ENCODE data around the gene PPM1A. TPM values are rescaled to one million over a fixed set of nuclear protein-coding genes. Genes with fewer than 3 reads are reported as not detected.

Gene PPM1A
- total RNA-seq, 1 experiment from 2014 or later = 28.1 TPM

DNA sequence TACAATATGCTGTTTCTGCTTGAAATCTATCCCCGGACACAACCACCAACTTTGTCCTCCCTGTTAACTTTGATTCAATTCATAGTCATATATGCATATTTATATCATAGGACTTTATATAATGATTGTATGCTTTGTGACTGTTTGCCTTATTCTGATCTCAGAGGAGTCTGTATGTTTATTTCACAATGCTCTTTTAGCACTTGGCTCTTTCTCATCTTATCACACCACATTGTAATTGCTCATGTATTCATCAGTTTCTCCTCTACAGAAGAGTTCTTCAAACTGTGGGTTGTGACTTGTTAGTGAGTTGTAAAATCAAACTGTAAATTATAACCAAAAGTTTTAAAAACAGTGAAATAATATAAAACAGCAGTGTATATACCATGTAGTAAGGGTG lies 21.7 kb upstream of the PPM1A start:
- in situ Hi-C loops (cut with HindIII; ENCODE audit: low pct_unique_long_range_greater_than_20kb, low sequenced_read_pairs) = no loop called here
- Histone ChIP-seq H3K9me3 (ENCODE audit: control insufficient read depth, insufficient read depth, low read depth, low read length) (no peaks in the 10 kb centered on the region), H3K27ac (ENCODE audit: low read length) (no peak overlapping the region), H3K4me3 (ENCODE audit: low read depth in 2 of 2, low read length in 2 of 2) (no peak overlapping the region), H3K4me1 (ENCODE audit: control insufficient read depth, insufficient read depth, low read length) (no peaks in the 10 kb centered on the region), H3K36me3 (ENCODE audit: control insufficient read depth, insufficient read depth, low read length) (no peaks in the 10 kb centered on the region), H3K27me3 (ENCODE audit: control insufficient read depth, insufficient read depth, low read length) (no peaks in the 10 kb centered on the region)
- POLR2A ChIA-PET = no interaction called here
- intact Hi-C loops (cut with micrococcal nuclease; ENCODE audit: unreplicated experiment) = no loop called here
- DNase-seq (ENCODE audit: low read depth, low spot score) (no peak), ATAC-seq (no peak)
- CTCF ChIA-PET = no interaction called here
- BruUV-seq (replicated peaks) = no TSS peak
- TF ChIP-seq POLR2AphosphoS5 (IDR thresholded peaks at IDR 0.05; ENCODE audit: low read depth, low read length) (no peak), SIN3A (IDR thresholded peaks at IDR 0.05; ENCODE audit: borderline replicate concordance, insufficient read depth, low read depth, low read length) (no peak), TCF7L2 (IDR thresholded peaks at IDR 0.05; ENCODE audit: low read depth, low read length) (no peak)
- TF ChIP-seq, protein P1, sequence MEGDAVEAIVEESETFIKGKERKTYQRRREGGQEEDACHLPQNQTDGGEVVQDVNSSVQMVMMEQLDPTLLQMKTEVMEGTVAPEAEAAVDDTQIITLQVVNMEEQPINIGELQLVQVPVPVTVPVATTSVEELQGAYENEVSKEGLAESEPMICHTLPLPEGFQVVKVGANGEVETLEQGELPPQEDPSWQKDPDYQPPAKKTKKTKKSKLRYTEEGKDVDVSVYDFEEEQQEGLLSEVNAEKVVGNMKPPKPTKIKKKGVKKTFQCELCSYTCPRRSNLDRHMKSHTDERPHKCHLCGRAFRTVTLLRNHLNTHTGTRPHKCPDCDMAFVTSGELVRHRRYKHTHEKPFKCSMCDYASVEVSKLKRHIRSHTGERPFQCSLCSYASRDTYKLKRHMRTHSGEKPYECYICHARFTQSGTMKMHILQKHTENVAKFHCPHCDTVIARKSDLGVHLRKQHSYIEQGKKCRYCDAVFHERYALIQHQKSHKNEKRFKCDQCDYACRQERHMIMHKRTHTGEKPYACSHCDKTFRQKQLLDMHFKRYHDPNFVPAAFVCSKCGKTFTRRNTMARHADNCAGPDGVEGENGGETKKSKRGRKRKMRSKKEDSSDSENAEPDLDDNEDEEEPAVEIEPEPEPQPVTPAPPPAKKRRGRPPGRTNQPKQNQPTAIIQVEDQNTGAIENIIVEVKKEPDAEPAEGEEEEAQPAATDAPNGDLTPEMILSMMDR (IDR thresholded peaks at IDR 0.05) = no peak
- TF ChIP-seq, protein P2, sequence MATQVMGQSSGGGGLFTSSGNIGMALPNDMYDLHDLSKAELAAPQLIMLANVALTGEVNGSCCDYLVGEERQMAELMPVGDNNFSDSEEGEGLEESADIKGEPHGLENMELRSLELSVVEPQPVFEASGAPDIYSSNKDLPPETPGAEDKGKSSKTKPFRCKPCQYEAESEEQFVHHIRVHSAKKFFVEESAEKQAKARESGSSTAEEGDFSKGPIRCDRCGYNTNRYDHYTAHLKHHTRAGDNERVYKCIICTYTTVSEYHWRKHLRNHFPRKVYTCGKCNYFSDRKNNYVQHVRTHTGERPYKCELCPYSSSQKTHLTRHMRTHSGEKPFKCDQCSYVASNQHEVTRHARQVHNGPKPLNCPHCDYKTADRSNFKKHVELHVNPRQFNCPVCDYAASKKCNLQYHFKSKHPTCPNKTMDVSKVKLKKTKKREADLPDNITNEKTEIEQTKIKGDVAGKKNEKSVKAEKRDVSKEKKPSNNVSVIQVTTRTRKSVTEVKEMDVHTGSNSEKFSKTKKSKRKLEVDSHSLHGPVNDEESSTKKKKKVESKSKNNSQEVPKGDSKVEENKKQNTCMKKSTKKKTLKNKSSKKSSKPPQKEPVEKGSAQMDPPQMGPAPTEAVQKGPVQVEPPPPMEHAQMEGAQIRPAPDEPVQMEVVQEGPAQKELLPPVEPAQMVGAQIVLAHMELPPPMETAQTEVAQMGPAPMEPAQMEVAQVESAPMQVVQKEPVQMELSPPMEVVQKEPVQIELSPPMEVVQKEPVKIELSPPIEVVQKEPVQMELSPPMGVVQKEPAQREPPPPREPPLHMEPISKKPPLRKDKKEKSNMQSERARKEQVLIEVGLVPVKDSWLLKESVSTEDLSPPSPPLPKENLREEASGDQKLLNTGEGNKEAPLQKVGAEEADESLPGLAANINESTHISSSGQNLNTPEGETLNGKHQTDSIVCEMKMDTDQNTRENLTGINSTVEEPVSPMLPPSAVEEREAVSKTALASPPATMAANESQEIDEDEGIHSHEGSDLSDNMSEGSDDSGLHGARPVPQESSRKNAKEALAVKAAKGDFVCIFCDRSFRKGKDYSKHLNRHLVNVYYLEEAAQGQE (IDR thresholded peaks at IDR 0.05; ENCODE audit: insufficient read depth in 1 of 2, low read depth in 2 of 2, low read length in 1 of 2) = no peak

DNA sequence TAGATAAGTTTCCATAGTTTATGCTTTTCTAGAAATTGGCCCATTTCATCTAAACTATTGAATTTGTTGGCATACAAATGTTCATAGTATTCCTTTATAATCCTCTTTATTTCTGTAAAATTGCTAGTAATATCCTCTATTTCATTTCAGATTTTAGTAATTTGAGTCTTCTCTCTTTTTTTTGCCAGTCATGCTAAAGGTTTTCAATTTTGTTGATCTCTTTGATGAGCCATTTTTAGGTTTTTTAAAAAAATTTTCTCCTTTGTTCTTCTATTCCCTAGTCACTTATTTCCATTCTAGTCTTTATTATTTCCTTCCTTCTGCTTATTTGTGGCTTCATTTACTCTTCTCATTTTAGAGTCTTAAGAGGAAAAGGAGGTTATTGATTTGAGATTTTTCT lies 19.4 kb upstream of the PPM1A start:
- in situ Hi-C loops (cut with HindIII; ENCODE audit: low pct_unique_long_range_greater_than_20kb, low sequenced_read_pairs) = no loop called here
- no TSS peak for BruUV-seq (replicated peaks)
- TF ChIP-seq, protein P2 (IDR thresholded peaks at IDR 0.05; ENCODE audit: insufficient read depth in 1 of 2, low read depth in 2 of 2, low read length in 1 of 2) = no peak
- TF ChIP-seq POLR2AphosphoS5 (IDR thresholded peaks at IDR 0.05; ENCODE audit: low read depth, low read length) (no peak), TCF7L2 (IDR thresholded peaks at IDR 0.05; ENCODE audit: low read depth, low read length) (no peak), SIN3A (IDR thresholded peaks at IDR 0.05; ENCODE audit: borderline replicate concordance, insufficient read depth, low read depth, low read length) (no peak)
- TF ChIP-seq, protein P1 (IDR thresholded peaks at IDR 0.05) = no peak

More for the DNA sequence above, 19.4 kb upstream of the PPM1A start:
- no peaks in the 10 kb centered on the region; the same call in 1 of the 2 replicates for H3K27me3 ChIP-seq (ENCODE audit: control insufficient read depth, insufficient read depth, low read length)
- no peaks in the 10 kb centered on the region for H3K4me1 ChIP-seq (ENCODE audit: control insufficient read depth, insufficient read depth, low read length)
- no peak for DNase-seq (ENCODE audit: low read depth, low spot score)
- CTCF ChIA-PET = no interaction called here
- POLR2A ChIA-PET = no interaction called here
- no peak overlapping the region for H3K4me3 ChIP-seq (ENCODE audit: low read depth in 2 of 2, low read length in 2 of 2)
- ATAC-seq = no peak
- intact Hi-C loops (cut with micrococcal nuclease; ENCODE audit: unreplicated experiment) = no loop called here
- no peak overlapping the region for H3K27ac ChIP-seq (ENCODE audit: low read length)
- H3K36me3 ChIP-seq (ENCODE audit: control insufficient read depth, insufficient read depth, low read length) = no peaks in the 10 kb centered on the region
- no peaks in the 10 kb centered on the region for H3K9me3 ChIP-seq (ENCODE audit: control insufficient read depth, insufficient read depth, low read depth, low read length)

All from Panc1 (cell line).